Prostate gland (tissue), 2 donors: ENCODE data around the gene JADE2. TPM values are rescaled to one million over a fixed set of nuclear protein-coding genes. Genes with fewer than 3 reads are reported as not detected.

ENCODE experiments used
- DNase-seq: peaks from one replicate; pipeline ENCODE4 v3.0.0-alpha.2; 2019; ENCODE audit warnings: low spot score
- H3K27ac ChIP-seq, 2 donors: fragments of 200-600 bp; sonication (generic); 2 replicates each; pipeline ENCODE4 v1.5.1; 2017 to 2019
- H3K27me3 ChIP-seq: fragments of 200-600 bp; sonication (generic); replicated peaks from 2 replicates; pipeline ENCODE4 v1.5.1; 2019; ENCODE audit not compliant: insufficient read depth
- H3K36me3 ChIP-seq, 2 donors: fragments of 200-600 bp; sonication (generic); 1 replicate in 1 of 2; 2 replicates in 1 of 2; pipeline versions ENCODE4 v1.5.1 to v1.8.1; 2017 to 2019
- H3K4me1 ChIP-seq: fragments of 200-600 bp; sonication (generic); replicated peaks from 2 replicates; pipeline ENCODE4 v1.5.1; 2019
- H3K4me3 ChIP-seq, 2 donors: fragments of 200-600 bp; sonication (generic); 2 replicates each; pipeline ENCODE4 v1.5.1; 2017 to 2019
- H3K9me3 ChIP-seq: fragments of 200-600 bp; sonication (generic); 2 replicates; pipeline ENCODE4 v1.5.1; 2017
- POLR2A ChIP-seq: fragments of 450-650 bp; IDR thresholded peaks from one replicate; pipeline ENCODE4 v1.6.1; 2016; ENCODE audit warnings: antibody characterized with exemption, mild to moderate bottlenecking
- POLR2AphosphoS5 ChIP-seq: sonication (generic); formaldehyde crosslinking; IDR thresholded peaks from one replicate; pipeline ENCODE4 v1.6.1; 2017; ENCODE audit warnings: antibody characterized with exemption
- WGBS: methylation state at CpG from one replicate; pipeline ENCODE4 v1.1.5; 2018; 5-methylcytosine and 5-hydroxymethylcytosine counted together
- intact Hi-C: fragments of 100-400 bp; cut with DNase I; formaldehyde crosslinking; loops from one replicate; pipeline ENCODE4 v1.14.2; 2022
- total RNA-seq, 2 donors: library from RNA; depleted of rRNA; stranded (reverse); fragments of >200 nt; gene quantifications; one replicate each; pipeline ENCODE4 v1.1.0, GENCODE V29; 2016
- TF ChIP-seq, protein P1 (sequence below), 4 experiments: fragments of 200-600 bp in 2 of 4; fragments of 450-650 bp in 2 of 4; sonication (generic) in 2 of 4; IDR thresholded peaks; 1 replicate in 3 of 4; 2 replicates in 1 of 4; pipeline ENCODE4 v1.5.1; 2016 to 2019; ENCODE audit warnings: antibody characterized with exemption in 4 of 4, mild to moderate bottlenecking in 2 of 4, moderate library complexity in 2 of 4

JADE2 gene
- total RNA-seq, 2 donors from 2014 or later: 63.4 to 87.1 TPM

DNA sequence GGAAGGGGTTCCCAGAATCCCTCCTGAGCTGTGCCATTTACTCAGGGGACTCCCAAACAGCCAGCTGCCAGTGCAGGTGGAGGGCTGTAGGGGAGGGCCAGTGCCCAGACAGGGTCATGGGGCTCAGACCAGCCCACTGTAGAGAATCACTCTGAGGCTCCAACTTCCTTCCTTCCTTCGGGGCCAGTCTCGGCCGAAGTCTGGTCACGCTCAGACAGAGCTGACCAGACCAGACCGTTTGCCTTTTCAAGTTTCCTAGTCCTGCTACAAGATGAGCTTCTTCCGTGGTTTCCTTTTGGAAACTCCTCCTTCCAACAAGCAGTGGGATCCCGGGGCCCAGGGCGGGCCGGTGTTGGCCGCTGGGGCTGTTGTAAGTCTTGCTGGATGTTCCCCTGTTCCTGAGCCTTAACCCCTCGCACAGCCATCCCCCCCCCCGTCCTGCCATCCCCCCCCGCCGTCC lies 54.6 kb downstream of the JADE2 start:
- DNase-seq: no peak
- 46% methylated on average over 14 of the region's 14 CpGs for WGBS
- H3K27me3 ChIP-seq: no peaks in the 10 kb centered on the region
- no peak overlapping the region for H3K4me3 ChIP-seq
- H3K4me1 ChIP-seq: no peaks in the 10 kb centered on the region
- peaks cover 11 to 31% of the 10 kb centered on the region in 2 donors for H3K36me3 ChIP-seq
- TF ChIP-seq, protein P1, sequence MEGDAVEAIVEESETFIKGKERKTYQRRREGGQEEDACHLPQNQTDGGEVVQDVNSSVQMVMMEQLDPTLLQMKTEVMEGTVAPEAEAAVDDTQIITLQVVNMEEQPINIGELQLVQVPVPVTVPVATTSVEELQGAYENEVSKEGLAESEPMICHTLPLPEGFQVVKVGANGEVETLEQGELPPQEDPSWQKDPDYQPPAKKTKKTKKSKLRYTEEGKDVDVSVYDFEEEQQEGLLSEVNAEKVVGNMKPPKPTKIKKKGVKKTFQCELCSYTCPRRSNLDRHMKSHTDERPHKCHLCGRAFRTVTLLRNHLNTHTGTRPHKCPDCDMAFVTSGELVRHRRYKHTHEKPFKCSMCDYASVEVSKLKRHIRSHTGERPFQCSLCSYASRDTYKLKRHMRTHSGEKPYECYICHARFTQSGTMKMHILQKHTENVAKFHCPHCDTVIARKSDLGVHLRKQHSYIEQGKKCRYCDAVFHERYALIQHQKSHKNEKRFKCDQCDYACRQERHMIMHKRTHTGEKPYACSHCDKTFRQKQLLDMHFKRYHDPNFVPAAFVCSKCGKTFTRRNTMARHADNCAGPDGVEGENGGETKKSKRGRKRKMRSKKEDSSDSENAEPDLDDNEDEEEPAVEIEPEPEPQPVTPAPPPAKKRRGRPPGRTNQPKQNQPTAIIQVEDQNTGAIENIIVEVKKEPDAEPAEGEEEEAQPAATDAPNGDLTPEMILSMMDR (IDR thresholded peaks at IDR 0.05): no peak
- TF ChIP-seq POLR2AphosphoS5: no peak
- TF ChIP-seq POLR2A: no peak
- no peaks in the 10 kb centered on the region for H3K9me3 ChIP-seq
- no peak overlapping the region for H3K27ac ChIP-seq
- intact Hi-C loops: no loop called here

DNA sequence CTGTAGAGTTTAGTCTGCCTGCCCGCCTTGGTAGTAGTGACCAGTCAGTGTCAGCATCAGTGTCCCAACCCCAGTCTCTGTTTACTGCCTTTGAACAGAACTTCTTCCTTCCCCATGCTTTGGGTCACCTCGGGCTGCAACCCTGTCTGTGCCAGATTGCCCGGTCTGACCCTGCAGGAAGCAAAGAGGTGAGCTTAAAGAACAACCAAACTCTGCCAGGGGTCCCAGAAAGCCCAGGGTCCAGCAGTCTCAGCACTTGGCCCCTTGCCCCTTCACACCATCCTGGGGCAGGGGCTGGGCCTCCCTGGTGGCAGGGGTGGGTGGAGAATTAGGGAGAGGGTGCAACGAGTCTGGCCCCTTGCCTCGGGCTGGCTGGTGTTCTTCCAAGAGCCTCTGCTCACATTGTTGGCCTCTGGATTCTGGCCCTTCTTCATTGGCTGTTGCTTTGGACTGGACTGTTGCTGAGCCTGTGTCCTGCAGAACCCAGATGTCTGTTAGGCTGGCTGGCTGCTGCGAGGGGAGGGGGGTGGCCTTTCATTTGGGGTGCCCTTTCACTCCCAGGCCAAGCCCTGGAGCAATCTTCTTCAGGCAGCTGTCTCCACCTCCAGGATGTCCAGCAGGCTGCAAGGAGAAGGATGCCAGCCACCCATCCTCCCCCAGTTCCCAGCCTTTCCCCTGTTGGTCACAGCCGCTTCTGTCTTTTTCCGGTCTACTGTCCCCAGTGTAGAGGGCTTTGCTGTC lies 55.9 kb downstream of the JADE2 start:
- Histone ChIP-seq H3K36me3 (peaks cover 11 to 26% of the 10 kb centered on the region in 2 donors), H3K9me3 (no peaks in the 10 kb centered on the region), H3K27ac (no peak overlapping the region), H3K27me3 (no peaks in the 10 kb centered on the region), H3K4me3 (no peak overlapping the region), H3K4me1 (no peaks in the 10 kb centered on the region)
- intact Hi-C loops: no loop called here
- no peak for TF ChIP-seq POLR2AphosphoS5
- TF ChIP-seq, protein P1 (IDR thresholded peaks at IDR 0.05): no peak
- TF ChIP-seq POLR2A: no peak
- 56% methylated on average over 8 of the region's 8 CpGs for WGBS
- DNase-seq: no peak

DNA sequence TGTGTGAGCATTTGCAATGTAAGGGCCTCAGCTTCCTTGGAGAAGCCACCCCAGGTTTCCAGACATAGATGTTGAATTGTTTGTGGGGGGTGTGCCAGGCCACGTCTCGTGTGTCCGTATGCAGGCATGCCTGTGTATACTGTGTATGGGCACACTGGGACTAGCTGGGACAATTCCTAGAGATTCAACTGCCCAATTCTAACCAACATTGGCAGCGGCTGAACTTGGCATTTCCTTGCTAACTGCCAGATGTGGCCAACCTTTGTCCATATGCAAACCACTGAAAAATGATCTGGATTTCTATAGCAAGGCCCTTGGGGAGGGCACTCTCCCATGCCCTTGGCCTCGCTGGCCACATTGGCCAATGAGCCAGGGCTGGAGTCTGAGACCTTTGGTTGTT lies 56.8 kb downstream of the JADE2 start:
- DNase-seq: no peak
- H3K4me1 ChIP-seq: no peaks in the 10 kb centered on the region
- intact Hi-C loops: no loop called here
- no peaks in the 10 kb centered on the region for H3K9me3 ChIP-seq
- H3K4me3 ChIP-seq: no peak overlapping the region
- H3K27ac ChIP-seq: no peak overlapping the region
- H3K27me3 ChIP-seq: no peaks in the 10 kb centered on the region
- 90% methylated on average over 5 of the region's 5 CpGs for WGBS
- peaks cover 11 to 17% of the 10 kb centered on the region in 2 donors for H3K36me3 ChIP-seq
- no peak for TF ChIP-seq POLR2AphosphoS5
- TF ChIP-seq POLR2A: no peak
- TF ChIP-seq, protein P1 (IDR thresholded peaks at IDR 0.05): no peak

DNA sequence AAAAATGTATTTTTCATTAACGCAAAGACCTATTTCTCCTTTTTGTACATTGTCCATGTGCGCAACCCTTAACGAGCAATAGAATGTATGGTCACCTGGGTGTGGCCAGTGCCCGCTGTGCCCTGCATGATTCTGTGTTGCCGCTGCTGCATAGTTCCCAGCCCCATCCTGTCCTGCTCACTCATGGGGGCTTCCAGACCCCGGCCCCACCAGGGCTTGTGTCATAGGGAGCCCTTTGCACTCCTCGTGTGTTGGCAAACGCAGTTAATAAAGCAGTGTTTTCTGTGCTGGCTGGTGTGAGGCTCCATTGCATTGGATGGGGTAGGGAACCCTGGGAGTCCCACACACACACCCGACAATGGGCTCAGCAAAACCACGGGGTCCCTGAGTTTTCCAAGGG lies 57.5 kb downstream of the JADE2 start:
- 87% methylated on average over 10 of the region's 10 CpGs for WGBS
- no peaks in the 10 kb centered on the region for H3K9me3 ChIP-seq
- intact Hi-C loops: no loop called here
- peaks cover 11 to 16% of the 10 kb centered on the region in 2 donors for H3K36me3 ChIP-seq
- TF ChIP-seq, protein P1 (IDR thresholded peaks at IDR 0.05): no peak
- TF ChIP-seq POLR2AphosphoS5 (no peak), POLR2A (no peak)
- H3K27me3 ChIP-seq: no peaks in the 10 kb centered on the region
- H3K4me3 ChIP-seq: no peak overlapping the region
- H3K4me1 ChIP-seq: no peaks in the 10 kb centered on the region
- no peak overlapping the region for H3K27ac ChIP-seq
- DNase-seq: no peak

DNA sequence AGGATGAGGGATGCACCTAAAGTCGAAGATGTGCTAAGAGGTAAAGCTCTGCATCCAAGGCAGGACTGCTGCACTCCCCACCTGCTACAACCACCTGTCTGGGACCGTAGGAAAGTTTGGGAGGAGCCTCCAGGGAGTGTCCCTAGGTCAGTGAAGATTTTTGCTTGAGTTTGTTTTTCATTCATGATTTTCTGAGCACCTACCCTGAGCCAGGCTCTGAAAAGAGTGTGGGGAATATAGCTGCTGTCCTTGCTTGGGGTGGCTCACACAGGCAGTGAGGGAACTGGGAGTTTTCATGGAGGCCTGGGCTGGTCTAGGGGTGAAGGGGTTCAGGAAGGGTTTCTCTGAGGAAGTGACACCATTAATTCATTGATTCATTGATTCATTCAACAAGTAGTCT lies 58.3 kb downstream of the JADE2 start:
- H3K4me1 ChIP-seq: no peaks in the 10 kb centered on the region
- DNase-seq: no peak
- TF ChIP-seq, protein P1 (IDR thresholded peaks at IDR 0.05): no peak
- TF ChIP-seq POLR2A (no peak), POLR2AphosphoS5 (no peak)
- WGBS: 56% methylated on average over 2 of the region's 2 CpGs
- H3K9me3 ChIP-seq: no peaks in the 10 kb centered on the region
- H3K4me3 ChIP-seq: no peak overlapping the region
- no peaks in the 10 kb centered on the region for H3K27me3 ChIP-seq
- no peak overlapping the region for H3K27ac ChIP-seq
- intact Hi-C loops: no loop called here
- peaks cover 8 to 12% of the 10 kb centered on the region in 2 donors for H3K36me3 ChIP-seq
